LNCAP (cell line): Measurements from ENCODE around the gene TBC1D8.

Experiments
- CTCF ChIP-seq: fragments of 450-650 bp; IDR thresholded peaks from 2 replicates; pipeline ENCODE4 v1.5.1; 2017; ENCODE audit warnings: mild to moderate bottlenecking

The TBC1D8 gene

GRCh38 chr2:100992262-100992661 is 158.9 kb downstream of the TBC1D8 start:
- TF ChIP-seq CTCF = no peak

GRCh38 chr2:100991404-100991773 is 159.8 kb downstream of the TBC1D8 start:
- no peak for TF ChIP-seq CTCF

- TF ChIP-seq CTCF = no peak
These were observed 160.4 kb downstream of the TBC1D8 start for GRCh38 chr2:100990650-100991403.

GRCh38 chr2:100990166-100990565 is 161.0 kb downstream of the TBC1D8 start:
- no peak for TF ChIP-seq CTCF

- no peak for TF ChIP-seq CTCF
These were observed 161.5 kb downstream of the TBC1D8 start for GRCh38 chr2:100989666-100990065.

GRCh38 chr2:100988630-100989417 is 162.4 kb downstream of the TBC1D8 start:
- no peak for TF ChIP-seq CTCF

- no peak for TF ChIP-seq CTCF
These were observed 163.2 kb downstream of the TBC1D8 start for GRCh38 chr2:100987974-100988373.
